Epidermal melanocyte (primary cell): ENCODE results near the gene MAPK7.
"Not testable (repeated sequence)": the region's sequence is repeated elsewhere in the genome, so short reads cannot be mapped to it uniquely, and the experiment has no call there.

ENCODE experiments used
- DNase-seq: peaks from one replicate; pipeline ENCODE4 v3.0.0; 2011; ENCODE audit warnings: low spot score; ENCODE audit not compliant: insufficient read length

The MAPK7 gene

GRCh38 chr17:19342611-19343255 is 35.6 kb upstream of the MAPK7 start:
- DNase-seq = no peak

GRCh38 chr17:19343256-19343630 is 35.1 kb upstream of the MAPK7 start:
- DNase-seq = no peak

- no peak for DNase-seq
These were observed 34.6 kb upstream of the MAPK7 start for GRCh38 chr17:19343671-19344151.

GRCh38 chr17:19344311-19345066 is 33.8 kb upstream of the MAPK7 start:
- DNase-seq = no peak

- DNase-seq = no peak
These were observed 33.2 kb upstream of the MAPK7 start for GRCh38 chr17:19345067-19345460.

- DNase-seq = no peak
These were observed 32.6 kb upstream of the MAPK7 start for GRCh38 chr17:19345486-19346350.

GRCh38 chr17:19346351-19347255 is 31.7 kb upstream of the MAPK7 start:
- no peak for DNase-seq

- DNase-seq = no peak
These were observed 30.8 kb upstream of the MAPK7 start for GRCh38 chr17:19347323-19348080.

GRCh38 chr17:19348081-19348650 is 30.1 kb upstream of the MAPK7 start:
- DNase-seq = no peak

- no peak for DNase-seq
These were observed 29.5 kb upstream of the MAPK7 start for GRCh38 chr17:19348806-19349205.

- not testable (repeated sequence) for DNase-seq
These were observed 24.9 kb upstream of the MAPK7 start for GRCh38 chr17:19353401-19353800.

GRCh38 chr17:19354748-19355147 is 23.6 kb upstream of the MAPK7 start:
- no peak for DNase-seq

GRCh38 chr17:19357351-19357750 is 20.9 kb upstream of the MAPK7 start:
- DNase-seq = no peak

- no peak for DNase-seq
These were observed 20.5 kb upstream of the MAPK7 start for GRCh38 chr17:19357761-19358160.

- no peak for DNase-seq
These were observed 19.1 kb upstream of the MAPK7 start for GRCh38 chr17:19359151-19359550.

- no peak for DNase-seq
These were observed 18.4 kb upstream of the MAPK7 start for GRCh38 chr17:19359856-19360255.

- no peak for DNase-seq
These were observed 17.5 kb upstream of the MAPK7 start for GRCh38 chr17:19360772-19361171.

- DNase-seq = no peak
These were observed 17.0 kb upstream of the MAPK7 start for GRCh38 chr17:19361326-19361725.

GRCh38 chr17:19361944-19362276 is 16.4 kb upstream of the MAPK7 start:
- no peak for DNase-seq
